HG03442 (cell line): ENCODE results near the gene ACTR8.

Experiments used
- ATAC-seq: cut with Tn5 transposase; IDR thresholded peaks from one replicate; pipeline ENCODE4 v1.9.1; 2021; ENCODE audit warnings: mild to moderate bottlenecking, moderate library complexity; ENCODE audit not compliant: unreplicated experiment

Gene ACTR8

DNA sequence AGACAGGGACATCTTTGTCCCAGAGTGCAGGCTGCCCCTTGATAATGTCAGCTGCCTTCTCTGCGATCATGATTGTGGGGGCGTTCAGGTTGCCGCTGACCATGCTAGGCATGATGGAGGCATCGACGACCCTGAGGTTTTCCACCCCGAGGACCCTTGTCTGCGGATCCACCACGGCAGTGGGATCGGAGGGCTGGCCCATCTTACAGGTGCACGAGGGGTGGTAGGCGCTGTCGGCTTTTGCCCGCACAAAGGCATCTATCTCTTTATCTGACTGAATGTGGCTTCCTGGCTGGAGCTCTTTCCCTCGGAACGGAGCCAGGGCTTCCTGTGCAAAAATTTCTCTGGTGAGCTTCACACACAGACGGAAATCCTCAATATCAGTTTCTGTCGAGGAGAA lies 64.1 kb downstream of the ACTR8 start:
- no peak for ATAC-seq

DNA sequence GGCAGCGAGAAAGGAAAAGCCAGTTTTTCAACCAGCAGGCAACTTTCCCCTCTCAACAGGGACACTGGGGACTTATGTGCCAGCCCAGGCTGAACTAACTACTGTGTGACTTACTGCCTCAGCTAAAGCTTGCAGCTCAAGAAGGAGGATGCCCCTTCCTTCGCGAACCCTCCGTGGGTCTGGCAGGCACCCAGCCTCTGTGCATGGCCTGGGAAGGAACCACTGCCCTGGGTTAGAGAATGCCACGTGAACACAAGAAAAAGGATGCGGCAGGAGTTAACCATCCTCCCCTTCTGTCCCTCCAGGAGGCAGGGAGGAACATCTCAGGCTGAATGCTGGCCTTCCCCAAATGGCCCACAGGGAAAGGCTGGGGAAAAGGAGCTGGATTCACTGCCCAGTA lies 64.7 kb downstream of the ACTR8 start:
- ATAC-seq, result no peak
